ENCODE measurements around the gene ROCK2.

- TF ChIP-seq, protein P1, sequence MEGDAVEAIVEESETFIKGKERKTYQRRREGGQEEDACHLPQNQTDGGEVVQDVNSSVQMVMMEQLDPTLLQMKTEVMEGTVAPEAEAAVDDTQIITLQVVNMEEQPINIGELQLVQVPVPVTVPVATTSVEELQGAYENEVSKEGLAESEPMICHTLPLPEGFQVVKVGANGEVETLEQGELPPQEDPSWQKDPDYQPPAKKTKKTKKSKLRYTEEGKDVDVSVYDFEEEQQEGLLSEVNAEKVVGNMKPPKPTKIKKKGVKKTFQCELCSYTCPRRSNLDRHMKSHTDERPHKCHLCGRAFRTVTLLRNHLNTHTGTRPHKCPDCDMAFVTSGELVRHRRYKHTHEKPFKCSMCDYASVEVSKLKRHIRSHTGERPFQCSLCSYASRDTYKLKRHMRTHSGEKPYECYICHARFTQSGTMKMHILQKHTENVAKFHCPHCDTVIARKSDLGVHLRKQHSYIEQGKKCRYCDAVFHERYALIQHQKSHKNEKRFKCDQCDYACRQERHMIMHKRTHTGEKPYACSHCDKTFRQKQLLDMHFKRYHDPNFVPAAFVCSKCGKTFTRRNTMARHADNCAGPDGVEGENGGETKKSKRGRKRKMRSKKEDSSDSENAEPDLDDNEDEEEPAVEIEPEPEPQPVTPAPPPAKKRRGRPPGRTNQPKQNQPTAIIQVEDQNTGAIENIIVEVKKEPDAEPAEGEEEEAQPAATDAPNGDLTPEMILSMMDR (IDR thresholded peaks at IDR 0.05) = peak in 1 of 3 donors; percentile 25
- no peak for TF ChIP-seq POLR2A (IDR thresholded peaks at IDR 0.05)
Measured at GRCh38 chr2:11365096-11365879, 20.9 kb upstream of the ROCK2 start.
